ENCODE data around the gene AJM1.
"Not testable (repeated sequence)": the region's sequence is repeated elsewhere in the genome, so short reads cannot be mapped to it uniquely, and the experiment has no call there.

Gene AJM1

GRCh38 chr9:136840877-136841645 is 1.2 kb upstream of the AJM1 start:
- no peak overlapping the region for H3K27ac ChIP-seq (replicated peaks)
- DNase-seq (ENCODE audit: low read depth in 1 of 2, low spot score in 1 of 2), result peak in 1 of 2 experiments; percentile 30
- H3K27me3 ChIP-seq (ENCODE audit: insufficient read depth, poor library complexity, severe bottlenecking), result peaks cover 8% of the 10 kb centered on the region
- TF ChIP-seq POLR2AphosphoS5 (IDR thresholded peaks at IDR 0.05; ENCODE audit: low read depth) (peak; percentile 57; the same call in 1 of the 2 replicates), REST (IDR thresholded peaks at IDR 0.05; ENCODE audit: insufficient replicate concordance, low read depth) (no peak)
- H3K4me3 ChIP-seq (replicated peaks; ENCODE audit: insufficient read depth, low read length), result no peak overlapping the region

GRCh38 chr9:136841646-136842379 is 465 bp upstream of the AJM1 start:
- not testable (repeated sequence) for H3K27ac ChIP-seq (replicated peaks); DNase-seq (ENCODE audit: low read depth in 1 of 2, low spot score in 1 of 2); H3K4me3 ChIP-seq (replicated peaks; ENCODE audit: insufficient read depth, low read length); H3K27me3 ChIP-seq (ENCODE audit: insufficient read depth, poor library complexity, severe bottlenecking)

- H3K27ac ChIP-seq (replicated peaks); DNase-seq (ENCODE audit: low read depth in 1 of 2, low spot score in 1 of 2); H3K4me3 ChIP-seq (replicated peaks; ENCODE audit: insufficient read depth, low read length); H3K27me3 ChIP-seq (ENCODE audit: insufficient read depth, poor library complexity, severe bottlenecking): not testable (repeated sequence)
Measured at GRCh38 chr9:136843159-136843800, 1.0 kb downstream of the AJM1 start.

- not testable (repeated sequence) for H3K27me3 ChIP-seq (ENCODE audit: insufficient read depth, poor library complexity, severe bottlenecking); H3K4me3 ChIP-seq (replicated peaks; ENCODE audit: insufficient read depth, low read length); H3K27ac ChIP-seq (replicated peaks)
- peak in 1 of 2 experiments; percentile 39 for DNase-seq (ENCODE audit: low read depth in 1 of 2, low spot score in 1 of 2)
Measured at GRCh38 chr9:136843801-136844740, 1.8 kb downstream of the AJM1 start.

GRCh38 chr9:136844761-136845464 is 2.6 kb downstream of the AJM1 start:
- Histone ChIP-seq H3K27ac (replicated peaks) (no peak overlapping the region), H3K27me3 (ENCODE audit: insufficient read depth, poor library complexity, severe bottlenecking) (peaks cover 8% of the 10 kb centered on the region), H3K4me3 (replicated peaks; ENCODE audit: insufficient read depth, low read length) (no peak overlapping the region)
- TF ChIP-seq CTCF (IDR thresholded peaks at IDR 0.05; ENCODE audit: insufficient read depth, low read length) (no peak), POLR2AphosphoS5 (IDR thresholded peaks at IDR 0.05; ENCODE audit: low read depth) (no peak), GABPA (IDR thresholded peaks at IDR 0.05; ENCODE audit: low read depth) (no peak), SPI1 (IDR thresholded peaks at IDR 0.05; ENCODE audit: borderline replicate concordance, low read depth) (no peak)
- DNase-seq (ENCODE audit: low read depth in 1 of 2, low spot score in 1 of 2), result no peak
